ENCODE measurements around the gene C1orf141.

The C1orf141 gene

GRCh38 chr1:67114162-67114561, 20.6 kb downstream of the C1orf141 start:
- H3K27ac ChIP-seq, result no peak overlapping the region
- TF ChIP-seq ZFX (IDR thresholded peaks at IDR 0.05; ENCODE audit: borderline replicate concordance) (no peak), CTCF (IDR thresholded peaks at IDR 0.05) (no peak)

GRCh38 chr1:67110352-67110751, 24.4 kb downstream of the C1orf141 start:
- TF ChIP-seq ZFX (IDR thresholded peaks at IDR 0.05; ENCODE audit: borderline replicate concordance) (no peak), CTCF (IDR thresholded peaks at IDR 0.05) (no peak)

GRCh38 chr1:67105508-67105907, 29.3 kb downstream of the C1orf141 start:
- no peak for TF ChIP-seq ZFX (IDR thresholded peaks at IDR 0.05; ENCODE audit: borderline replicate concordance)
- no peak for TF ChIP-seq CTCF (IDR thresholded peaks at IDR 0.05)
- H3K27ac ChIP-seq, result no peak overlapping the region

More at GRCh38 chr1:67110352-67110751, 24.4 kb downstream of the C1orf141 start:
- no peak overlapping the region for H3K27ac ChIP-seq

- TF ChIP-seq CTCF (IDR thresholded peaks at IDR 0.05) (no peak), ZFX (IDR thresholded peaks at IDR 0.05; ENCODE audit: borderline replicate concordance) (no peak)
- no peak overlapping the region for H3K27ac ChIP-seq
These were observed 31.2 kb downstream of the C1orf141 start for GRCh38 chr1:67103548-67103947.

- TF ChIP-seq ZFX (IDR thresholded peaks at IDR 0.05; ENCODE audit: borderline replicate concordance) (no peak), CTCF (IDR thresholded peaks at IDR 0.05) (no peak)
- no peak overlapping the region for H3K27ac ChIP-seq
These were observed 33.9 kb downstream of the C1orf141 start for GRCh38 chr1:67100833-67101232.

- TF ChIP-seq ZFX (IDR thresholded peaks at IDR 0.05; ENCODE audit: borderline replicate concordance) (no peak), CTCF (IDR thresholded peaks at IDR 0.05) (no peak)
- H3K27ac ChIP-seq, result no peak overlapping the region
These were observed 37.5 kb downstream of the C1orf141 start for GRCh38 chr1:67097305-67097704.

- no peak for TF ChIP-seq ZFX (IDR thresholded peaks at IDR 0.05; ENCODE audit: borderline replicate concordance)
- TF ChIP-seq CTCF (IDR thresholded peaks at IDR 0.05), result no peak
- no peak overlapping the region for H3K27ac ChIP-seq
These were observed 40.6 kb downstream of the C1orf141 start for GRCh38 chr1:67094191-67094590.

All from 22Rv1 (cell line).